A204.1 (cell line): ENCODE data around the gene GALNT7.
"Not testable (repeated sequence)": the region's sequence is repeated elsewhere in the genome, so short reads cannot be mapped to it uniquely, and the experiment has no call there.

Source experiments
- FAIRE-seq: peaks from 2 replicates; lab custom pipeline; 2012; peaks lifted over from hg19 to GRCh38; lab: Jason Lieb, UNC

The GALNT7 gene

GRCh38 chr4:173199553-173199952 lies 30.9 kb downstream of the GALNT7 start:
- no peak for FAIRE-seq

DNA sequence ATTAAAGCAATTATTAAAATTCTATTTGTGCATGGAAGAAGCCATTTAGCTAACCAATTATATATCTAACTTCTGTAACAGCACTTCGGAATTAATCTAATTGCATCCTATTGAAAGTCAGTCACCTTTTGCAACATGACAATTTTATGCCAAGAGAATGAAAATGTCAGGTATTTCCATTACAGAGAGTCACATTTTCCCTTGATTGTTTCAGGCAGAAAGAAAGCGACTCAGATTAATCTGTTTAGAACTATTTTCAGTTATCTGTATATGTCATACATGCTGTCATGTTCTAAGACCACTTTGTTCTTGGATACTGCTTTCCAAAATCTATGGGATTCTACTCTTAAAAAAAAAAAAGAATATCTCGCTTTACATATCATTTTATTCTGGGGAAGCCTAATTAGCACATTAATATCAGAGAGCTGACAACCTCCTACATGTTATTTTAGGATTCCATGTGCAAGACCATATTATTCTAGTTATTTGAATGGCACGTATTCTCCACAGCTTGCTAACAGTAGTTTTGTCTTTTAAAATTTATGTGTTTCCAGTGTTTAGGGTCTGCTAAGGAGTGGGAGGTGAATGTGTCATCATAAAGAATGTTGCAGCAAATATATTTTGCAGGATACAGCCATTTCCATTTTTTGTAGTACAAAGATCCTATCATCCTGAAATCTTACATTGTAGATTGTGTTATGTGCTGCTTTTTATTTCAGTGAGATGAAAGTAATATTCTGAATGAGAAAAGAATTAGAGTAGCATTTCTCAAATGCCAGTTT lies 31.7 kb downstream of the GALNT7 start:
- FAIRE-seq: no peak

GRCh38 chr4:173202395-173202794 lies 33.8 kb downstream of the GALNT7 start:
- no peak for FAIRE-seq

GRCh38 chr4:173205656-173206055 lies 37.0 kb downstream of the GALNT7 start:
- no peak for FAIRE-seq

DNA sequence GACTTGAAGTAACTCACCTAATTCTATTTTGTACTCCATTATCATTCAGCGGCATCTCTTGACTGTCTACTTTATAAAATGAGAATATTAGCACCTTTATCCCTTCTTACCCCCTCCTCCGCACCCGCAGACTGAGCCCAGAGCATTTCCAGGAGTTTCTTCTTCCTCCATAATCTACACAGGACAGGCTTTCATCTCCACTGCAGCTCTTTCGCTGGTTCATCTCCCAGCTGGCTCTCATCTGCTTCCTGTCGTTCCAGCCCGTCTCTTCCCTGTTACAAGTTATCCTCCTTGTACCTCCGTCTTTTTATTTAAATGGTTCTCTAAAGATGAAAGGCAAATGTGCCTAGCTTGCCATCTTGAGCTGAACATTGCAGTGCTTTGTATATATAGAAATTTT lies 39.8 kb downstream of the GALNT7 start:
- FAIRE-seq: no peak

- no peak for FAIRE-seq
Measured at GRCh38 chr4:173211222-173211621, 42.6 kb downstream of the GALNT7 start.

DNA sequence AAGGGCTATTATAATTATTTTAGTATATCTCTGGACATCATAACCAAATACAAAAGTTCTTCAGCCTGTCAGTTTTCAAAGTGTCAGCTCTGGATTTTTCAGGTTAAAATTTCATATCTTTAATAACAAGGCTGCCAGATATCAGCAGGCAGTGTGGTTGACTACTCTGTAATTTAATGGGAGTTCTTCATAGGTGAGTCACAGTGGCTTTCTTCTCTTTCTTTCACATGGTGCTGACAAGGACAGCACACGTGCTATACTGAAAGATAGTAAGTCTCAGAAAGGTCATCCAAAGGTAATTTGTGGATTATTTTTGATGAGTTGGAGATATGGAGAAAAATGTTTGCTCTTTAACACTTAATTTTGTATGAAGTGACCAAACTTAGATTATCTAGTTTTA lies 43.2 kb downstream of the GALNT7 start:
- FAIRE-seq: no peak

DNA sequence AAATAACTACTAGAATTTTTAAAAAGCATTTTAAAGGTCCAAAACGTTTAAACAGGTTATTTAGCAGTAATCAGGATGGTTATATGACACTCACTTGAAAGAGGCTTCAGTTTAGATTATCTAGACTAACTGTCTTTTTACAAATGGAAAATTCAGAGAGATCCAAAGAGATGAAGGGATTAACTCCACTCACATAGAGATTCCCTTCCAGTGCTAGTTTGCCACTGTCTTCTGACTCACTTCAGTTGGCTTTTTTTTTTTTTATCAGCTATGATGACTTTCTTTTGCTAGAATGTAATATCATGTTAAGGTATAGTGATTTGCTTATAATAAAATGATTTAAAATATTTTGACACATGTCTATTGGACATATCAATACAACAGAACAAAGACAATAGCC lies 43.8 kb downstream of the GALNT7 start:
- no peak for FAIRE-seq

GRCh38 chr4:173213296-173213695 lies 44.7 kb downstream of the GALNT7 start:
- no peak for FAIRE-seq

GRCh38 chr4:173214231-173214630 lies 45.6 kb downstream of the GALNT7 start:
- no peak for FAIRE-seq

DNA sequence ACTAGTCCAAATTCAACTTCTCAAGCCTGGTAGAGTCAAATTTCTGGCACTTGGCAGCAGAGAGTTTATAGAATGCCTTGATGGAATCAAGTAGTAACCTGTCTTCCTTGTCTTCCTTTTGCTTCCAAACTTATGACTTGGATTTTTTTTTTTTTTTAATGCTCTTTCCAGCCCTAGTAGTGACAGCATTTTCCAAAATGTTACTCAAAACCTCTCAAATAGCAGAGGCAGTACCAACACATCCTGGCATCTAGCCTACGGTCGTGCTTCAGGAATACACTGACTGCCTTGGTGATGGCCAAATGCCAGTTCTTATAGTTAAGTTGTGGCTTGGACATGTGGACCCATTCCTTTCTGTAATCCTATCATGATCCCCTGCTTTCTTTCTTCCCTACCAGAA lies 46.0 kb downstream of the GALNT7 start:
- no peak for FAIRE-seq

- FAIRE-seq: no peak
Measured at GRCh38 chr4:173217075-173217474, 48.5 kb downstream of the GALNT7 start.

DNA sequence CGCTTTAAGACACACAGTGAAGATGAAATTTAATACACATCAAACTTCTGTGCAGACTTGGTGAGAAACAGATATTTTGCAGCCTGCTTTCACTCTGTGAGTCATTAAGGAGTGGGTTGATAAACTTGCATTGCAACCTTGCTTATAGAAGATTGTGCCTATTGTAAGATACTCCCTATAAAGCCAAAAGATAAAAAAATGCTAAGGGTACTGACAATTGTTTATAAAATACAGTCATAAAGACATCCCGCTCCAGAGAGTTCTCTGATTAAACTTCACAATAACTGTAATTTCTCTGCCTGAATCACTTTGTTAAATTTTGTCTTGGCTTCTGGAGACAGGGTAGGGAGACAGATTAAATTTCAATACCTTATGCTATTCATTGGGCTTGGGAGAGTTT lies 49.1 kb downstream of the GALNT7 start:
- no peak for FAIRE-seq

DNA sequence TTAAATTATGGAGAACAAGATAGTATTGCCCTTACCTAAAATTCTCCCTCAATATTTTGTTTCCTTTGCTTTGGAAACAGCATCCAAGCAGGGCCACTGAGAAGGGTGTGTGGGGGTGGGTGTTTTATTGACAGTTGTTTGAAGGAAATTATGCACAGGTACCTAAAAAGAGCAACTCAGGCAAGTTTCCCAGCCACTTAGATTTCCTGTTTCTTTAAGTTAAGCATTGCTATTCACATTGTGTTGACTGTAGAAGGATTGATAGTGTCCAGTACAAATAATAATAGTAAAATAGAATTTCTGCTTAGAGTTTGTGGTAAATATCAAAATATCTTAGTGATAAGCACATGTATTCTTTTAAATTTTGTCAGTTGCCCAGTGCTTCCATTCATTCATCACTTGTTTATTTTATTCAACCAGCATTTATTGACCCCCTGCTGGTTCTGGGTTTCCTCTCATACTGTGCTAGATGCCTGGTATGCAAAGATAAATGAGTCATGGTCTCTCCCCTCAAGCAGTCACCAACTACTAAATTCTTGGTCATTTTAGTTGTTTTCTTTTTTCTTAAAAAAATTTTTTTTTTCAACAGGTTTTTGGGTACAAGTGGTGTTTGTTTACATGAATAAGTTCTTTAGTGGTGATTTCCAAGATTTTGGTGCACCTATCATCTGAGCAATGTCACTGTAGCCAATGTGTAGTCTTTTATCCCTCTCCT lies 50.0 kb downstream of the GALNT7 start:
- FAIRE-seq: no peak

DNA sequence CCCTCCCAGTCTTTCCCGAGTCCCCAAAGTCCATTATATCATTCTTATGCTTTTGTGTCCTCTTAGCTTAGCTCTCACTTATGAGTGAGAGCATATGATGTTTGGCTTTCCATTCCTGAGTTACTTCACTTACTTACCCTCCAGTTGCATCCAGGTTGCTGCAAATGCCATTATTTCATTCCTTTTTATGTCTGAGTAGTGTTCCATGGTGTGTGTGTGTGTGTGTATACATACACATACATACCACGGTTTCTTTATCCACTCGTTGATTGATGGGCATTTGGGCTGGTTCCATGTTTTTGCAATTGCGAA lies 50.5 kb downstream of the GALNT7 start:
- not testable (repeated sequence) for FAIRE-seq

DNA sequence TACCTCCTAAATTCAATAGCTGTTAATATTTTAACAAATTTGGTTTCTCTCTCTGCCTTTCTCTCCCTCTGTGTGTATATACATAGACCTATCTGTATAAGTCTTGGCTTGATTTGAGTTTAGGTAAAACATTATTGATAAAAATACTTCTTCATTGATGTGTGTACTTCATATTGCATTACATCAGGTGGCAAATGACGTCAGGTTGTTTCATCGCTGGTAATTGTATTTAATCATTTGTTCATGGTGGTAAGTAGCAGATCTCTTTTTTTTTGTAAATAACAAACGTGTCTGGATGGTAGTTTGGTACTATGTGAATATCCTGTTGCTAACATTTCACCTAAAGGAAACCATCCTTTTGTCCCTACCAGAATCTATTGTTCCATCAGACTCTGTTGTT lies 55.1 kb downstream of the GALNT7 start:
- FAIRE-seq: no peak

DNA sequence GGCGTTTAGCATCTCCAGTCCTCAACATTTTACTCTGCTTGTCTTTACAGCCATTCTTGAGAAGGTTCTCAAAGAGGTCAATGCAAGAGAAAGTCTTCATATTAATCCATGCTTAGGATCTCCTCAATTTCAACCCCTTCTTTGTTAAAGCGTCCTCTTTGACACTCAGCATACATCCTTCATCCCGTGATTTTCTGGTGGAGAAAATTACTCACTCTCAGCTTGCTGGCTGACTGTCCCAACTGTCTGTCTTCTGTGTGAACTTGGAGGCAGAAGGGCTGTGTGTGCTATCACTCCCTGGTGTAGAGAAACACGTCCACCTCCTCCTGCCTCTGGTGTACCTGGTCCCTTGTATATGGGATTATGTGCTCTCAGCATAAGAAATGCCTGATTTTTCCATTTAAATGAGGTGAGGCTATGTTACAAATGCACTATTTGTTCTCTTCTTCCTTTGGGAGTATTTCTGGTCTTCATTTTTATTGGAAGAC lies 57.8 kb downstream of the GALNT7 start:
- no peak for FAIRE-seq

GRCh38 chr4:173227756-173228155 lies 59.1 kb downstream of the GALNT7 start:
- no peak for FAIRE-seq

- FAIRE-seq: no peak
Measured at GRCh38 chr4:173230062-173230461, 61.5 kb downstream of the GALNT7 start.

DNA sequence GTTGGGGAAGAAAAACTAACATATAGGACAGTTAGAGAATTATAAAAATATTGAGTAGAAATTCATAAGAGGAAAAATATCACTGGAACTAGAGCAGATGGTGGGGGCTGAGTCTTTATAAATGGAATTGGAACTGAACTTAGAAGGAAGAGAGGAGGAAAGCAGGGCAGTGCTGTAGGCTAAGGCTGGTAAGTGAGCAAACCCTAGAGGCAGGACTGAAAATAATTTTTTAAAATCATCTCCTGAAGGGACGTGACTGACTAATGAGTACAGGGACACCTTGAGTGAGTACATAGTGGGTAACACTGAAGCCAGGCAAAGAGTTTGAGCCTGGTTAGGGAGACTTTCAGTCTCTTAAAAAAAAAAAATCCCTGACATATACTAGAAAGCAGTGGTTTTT lies 63.3 kb downstream of the GALNT7 start:
- FAIRE-seq: no peak

DNA sequence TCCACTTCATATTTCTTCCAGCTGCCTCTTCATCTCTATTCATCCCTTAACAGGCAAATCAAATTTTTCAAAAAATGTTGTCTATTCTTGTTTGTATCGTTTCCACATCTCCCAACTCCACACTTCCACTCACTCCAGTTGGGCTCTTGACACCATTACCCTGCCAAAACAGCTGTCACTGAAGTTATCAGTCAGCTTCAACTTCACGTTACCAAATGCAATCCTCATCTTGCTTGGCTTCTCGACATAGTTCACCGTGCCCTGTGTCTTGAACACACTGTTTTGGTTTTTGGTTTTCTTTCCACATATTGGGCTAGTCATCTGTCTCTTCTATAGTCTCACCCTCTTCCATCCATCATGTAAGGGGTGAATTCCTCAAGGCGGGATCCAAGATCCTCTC lies 65.2 kb downstream of the GALNT7 start:
- FAIRE-seq: no peak

- no peak for FAIRE-seq
Measured at GRCh38 chr4:173235050-173235449, 66.4 kb downstream of the GALNT7 start.

- no peak for FAIRE-seq
Measured at GRCh38 chr4:173236301-173236700, 67.7 kb downstream of the GALNT7 start.

DNA sequence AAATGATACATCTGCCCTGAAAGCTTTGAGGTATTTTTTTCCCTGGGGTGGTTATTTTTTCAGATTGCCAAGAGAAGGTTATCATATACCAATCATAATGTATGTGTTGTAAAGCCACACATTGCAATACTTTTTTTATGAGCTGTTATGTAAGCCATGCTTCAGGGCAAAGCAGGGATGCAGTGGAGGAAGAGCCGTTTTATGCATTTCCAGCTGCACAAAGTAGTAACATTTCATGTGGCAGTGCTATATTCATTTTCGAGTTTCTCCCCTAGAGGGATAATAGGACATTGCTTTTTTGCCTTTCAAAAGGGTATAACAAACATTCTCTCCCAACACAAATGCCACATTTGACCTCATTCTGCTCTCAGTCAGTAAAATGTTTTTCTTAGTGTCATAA lies 68.5 kb downstream of the GALNT7 start:
- FAIRE-seq: no peak
